DMS 273 (cell line): Measurements from ENCODE around the gene UBC.
A peak's percentile ranks its signal among the peaks of the same experiment; 100 is the strongest.
"Not testable (repeated sequence)": the region's sequence is repeated elsewhere in the genome, so short reads cannot be mapped to it uniquely, and the experiment has no call there.

Source experiments
- DNase-seq: peaks from one replicate; lab custom pipeline; 2025; ENCODE audit not compliant: unreplicated experiment; lab: John Stamatoyannopoulos, UW

Gene UBC

GRCh38 chr12:124888260-124888659, 26.2 kb downstream of the UBC start:
- no peak for DNase-seq

GRCh38 chr12:124887766-124888165, 26.7 kb downstream of the UBC start:
- not testable (repeated sequence) for DNase-seq

GRCh38 chr12:124884587-124885438, 29.6 kb downstream of the UBC start:
- peak; percentile 62 for DNase-seq

DNA sequence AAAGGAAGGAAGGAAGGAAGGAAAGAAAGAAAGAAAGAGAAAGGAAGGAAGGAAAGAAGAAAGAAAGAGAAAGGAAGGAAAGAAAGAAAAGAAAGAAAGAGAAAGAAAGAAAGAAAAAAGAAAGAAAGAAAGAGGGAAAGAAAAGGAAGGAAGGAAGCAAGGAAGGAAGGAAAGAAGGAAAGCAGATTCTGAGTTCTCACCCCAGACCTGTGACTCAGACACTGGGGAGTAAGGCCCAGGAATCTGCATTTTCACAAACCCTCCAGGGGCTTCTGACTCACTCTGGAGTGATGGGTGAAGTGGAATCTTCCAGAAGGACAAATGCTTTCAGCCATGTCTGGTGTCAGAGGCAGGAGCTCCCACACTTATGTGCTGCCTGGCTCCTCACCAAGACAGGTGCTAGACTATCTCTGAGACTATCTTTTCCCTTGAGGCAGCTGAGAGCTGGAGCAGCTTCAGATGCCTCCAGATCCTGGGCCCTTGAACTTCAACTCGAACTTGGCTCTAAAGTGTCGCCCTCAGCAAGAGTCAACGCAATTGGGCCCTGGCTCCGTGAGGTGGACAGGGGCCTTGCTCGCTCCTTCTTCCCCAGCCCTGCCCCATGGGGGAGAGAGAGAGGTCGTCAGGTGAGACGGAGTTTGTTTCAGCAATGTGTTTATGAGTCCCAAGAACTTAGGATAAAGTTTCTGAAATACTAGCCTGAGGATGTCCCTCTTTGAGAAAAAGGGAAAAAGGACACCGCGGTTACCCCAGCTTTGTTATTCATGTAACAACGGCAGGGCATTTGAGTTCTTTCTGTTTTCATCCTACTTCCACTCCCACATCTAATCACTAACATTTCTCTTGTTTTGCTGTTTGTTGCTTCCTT, 31.0 kb downstream of the UBC start:
- DNase-seq, result no peak

DNA sequence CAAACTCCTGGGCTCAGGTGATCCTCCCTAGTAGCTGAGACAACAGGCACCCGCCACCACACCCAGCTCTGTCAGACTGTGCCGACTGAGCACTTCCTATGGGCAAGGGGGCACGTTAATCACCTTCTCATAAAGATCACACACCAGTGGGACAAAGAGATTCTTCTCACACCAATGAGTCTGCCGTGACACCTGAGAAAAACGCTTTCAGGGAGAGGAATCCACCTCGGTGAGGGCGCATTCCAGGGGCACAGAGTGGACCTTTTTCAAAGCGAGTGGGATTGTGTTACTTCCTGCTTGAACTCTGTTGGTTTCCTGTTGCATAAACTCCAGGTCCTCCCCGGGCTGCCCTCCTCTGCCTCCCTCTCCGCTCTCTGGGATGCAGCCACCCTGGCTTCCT, 33.3 kb downstream of the UBC start:
- no peak for DNase-seq

DNA sequence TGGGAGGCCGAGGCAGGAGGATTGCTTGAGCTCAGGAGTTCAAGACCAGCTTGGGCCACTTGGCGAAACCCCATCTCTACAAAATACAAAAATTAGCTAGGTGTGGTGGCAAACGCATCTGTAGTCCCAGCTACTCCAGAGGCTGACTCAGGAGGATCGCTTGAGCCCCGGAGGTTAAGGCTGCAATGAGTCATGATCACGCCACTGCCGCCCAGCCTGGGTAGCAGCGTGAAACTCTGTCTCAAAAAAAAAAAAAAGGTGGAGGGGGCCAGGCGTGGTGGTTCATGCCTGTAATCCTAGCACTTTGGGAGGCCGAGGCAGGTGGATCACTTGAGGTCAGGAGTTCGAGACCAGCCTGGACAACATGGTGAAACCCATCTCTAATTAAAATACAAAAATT, 34.1 kb downstream of the UBC start:
- DNase-seq, result not testable (repeated sequence)

- DNase-seq, result no peak
These were observed 35.5 kb downstream of the UBC start for GRCh38 chr12:124878795-124879516.

GRCh38 chr12:124877423-124877822, 37.0 kb downstream of the UBC start:
- no peak for DNase-seq

DNA sequence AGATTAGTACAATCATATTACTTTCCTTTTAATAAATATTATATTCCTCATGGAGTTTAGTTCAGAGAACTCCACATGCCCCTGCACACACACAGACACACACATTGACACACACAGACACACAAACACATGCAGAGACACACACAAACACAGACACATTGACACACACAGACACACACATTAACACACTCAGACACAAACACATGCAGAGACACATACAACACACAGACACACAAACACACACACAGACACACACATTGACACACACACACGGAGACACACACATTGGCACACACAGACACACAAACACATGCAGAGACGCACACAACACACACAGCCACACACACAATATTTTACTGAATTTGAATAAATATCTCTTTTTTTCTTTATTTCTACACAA, 38.3 kb downstream of the UBC start:
- no peak for DNase-seq

GRCh38 chr12:124875803-124876132, 38.7 kb downstream of the UBC start:
- no peak for DNase-seq

DNA sequence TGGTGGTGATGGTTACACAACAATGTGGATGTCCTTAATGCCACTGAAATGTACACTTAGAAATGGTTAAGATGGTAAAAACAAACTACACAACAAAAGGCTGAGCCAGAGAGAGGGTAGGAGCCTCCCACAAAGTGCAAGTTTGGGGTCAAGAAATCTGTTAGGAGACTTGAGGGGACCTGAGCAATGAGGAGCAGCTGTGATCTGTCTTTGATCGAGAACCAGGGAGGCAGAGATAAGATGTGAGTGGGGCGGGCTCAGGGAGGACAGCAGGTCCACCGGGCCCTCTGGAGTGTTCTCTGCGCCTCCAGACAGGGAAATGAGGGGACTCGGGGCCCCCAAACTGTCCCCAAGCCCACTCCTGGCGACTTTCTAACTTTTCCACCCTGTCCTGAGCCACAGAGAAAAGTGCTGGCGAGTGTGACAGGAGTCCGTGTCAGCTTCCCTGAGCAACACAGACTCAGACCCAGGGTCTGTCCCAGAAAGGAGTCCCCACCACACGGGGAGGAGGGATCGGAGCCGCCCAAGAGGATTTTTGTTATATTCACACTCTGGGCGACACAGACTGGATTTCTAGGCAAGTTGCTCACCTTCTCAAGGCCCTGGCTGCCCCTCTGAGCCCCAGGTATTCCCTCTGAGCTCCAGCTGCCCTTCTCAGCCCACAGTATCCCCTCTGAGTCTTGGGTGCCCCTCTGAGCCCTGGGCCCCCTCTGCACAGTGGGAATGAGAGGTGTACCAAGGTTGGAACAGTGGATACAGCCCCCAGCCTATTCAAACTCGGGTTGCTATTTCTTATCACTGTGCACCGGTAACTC, 39.3 kb downstream of the UBC start:
- no peak for DNase-seq

DNA sequence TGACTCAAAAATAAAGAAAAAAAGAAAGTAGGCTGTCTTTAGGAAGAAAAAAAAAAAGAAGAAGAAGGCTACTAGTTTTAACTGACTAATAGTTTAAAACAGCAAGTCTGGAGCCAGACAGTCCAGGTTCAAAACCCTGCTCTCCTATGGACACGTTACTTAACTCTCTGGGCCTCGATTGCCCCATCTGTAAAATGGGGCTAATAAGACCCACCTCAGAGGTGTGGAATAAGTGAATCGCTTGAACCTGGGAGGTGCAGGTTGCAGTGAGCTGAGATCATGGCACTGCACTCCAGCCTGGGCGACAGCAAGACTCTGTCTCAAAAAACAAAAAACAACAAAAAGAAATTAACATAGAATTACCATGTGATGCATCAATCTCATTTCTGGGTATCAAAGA, 40.3 kb downstream of the UBC start:
- no peak for DNase-seq

GRCh38 chr12:124872068-124872719, 42.3 kb downstream of the UBC start:
- no peak for DNase-seq

DNA sequence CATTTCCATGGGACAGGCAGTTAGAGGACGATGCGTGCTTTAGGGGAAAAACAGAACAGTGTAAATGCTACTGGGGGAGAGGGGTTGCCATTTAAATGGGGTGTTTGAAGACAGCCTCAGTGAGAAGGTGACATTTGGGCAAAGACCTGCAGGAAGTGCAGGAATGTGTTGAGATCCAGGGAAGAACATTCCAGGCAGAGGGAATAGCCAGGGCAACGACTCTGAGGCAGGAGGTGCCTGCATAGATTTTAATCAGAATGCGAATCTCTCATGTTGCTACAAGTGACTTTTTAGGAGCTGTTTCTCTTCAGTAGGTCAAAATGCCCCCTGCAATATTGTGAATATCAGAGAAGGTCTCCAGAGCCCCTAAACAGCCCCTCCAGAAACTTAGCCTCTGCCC, 43.2 kb downstream of the UBC start:
- no peak for DNase-seq

- DNase-seq, result no peak
These were observed 43.9 kb downstream of the UBC start for GRCh38 chr12:124870515-124870914.

DNA sequence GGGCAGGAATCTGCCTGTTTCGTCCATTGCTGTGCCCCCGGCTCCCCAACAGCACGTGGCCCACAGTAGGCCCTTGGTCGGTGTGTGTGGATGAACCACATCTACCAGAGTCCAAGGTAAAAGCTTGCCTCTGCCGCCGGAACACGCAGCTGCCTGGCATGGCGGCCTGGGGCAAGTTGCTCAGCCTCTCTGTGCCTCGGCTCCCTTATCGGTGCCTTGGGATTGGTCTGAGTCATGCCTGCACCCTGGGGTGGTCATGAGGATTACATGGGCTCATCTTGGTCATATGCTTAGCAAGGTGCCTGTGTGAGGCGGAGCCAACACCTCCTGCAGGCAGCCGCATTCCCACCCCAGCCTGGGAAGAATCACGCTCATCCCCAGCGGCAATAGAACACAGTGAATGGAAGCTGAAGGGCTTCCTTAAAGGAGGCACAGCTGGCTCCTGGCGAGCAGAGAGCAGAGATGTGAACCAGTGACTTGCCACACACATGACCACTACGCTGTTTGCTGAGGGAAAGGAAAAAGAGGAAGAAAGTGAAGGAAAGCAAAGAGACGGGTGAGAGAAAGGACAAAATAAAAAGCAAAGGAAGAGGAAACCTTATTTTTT, 45.3 kb downstream of the UBC start:
- DNase-seq, result no peak

GRCh38 chr12:124868252-124869058, 46.0 kb downstream of the UBC start:
- no peak for DNase-seq

- no peak for DNase-seq
These were observed 47.0 kb downstream of the UBC start for GRCh38 chr12:124867401-124867930.
